ENCODE data around the gene NOC2L. TPM values are rescaled to one million over a fixed set of nuclear protein-coding genes. Genes with fewer than 3 reads are reported as not detected.

NOC2L gene
- total and polyA plus RNA-seq, 9 of the 15 experiments (the other 6 are each of a cell fraction or from before 2014, with no cell fraction given): 4.0 to 410 (median 200) TPM

- H3K9me3 ChIP-seq (replicated peaks; ENCODE audit: control insufficient read depth, insufficient read depth, low read depth, low read length): no peaks in the 10 kb centered on the region
- DNase-seq (ENCODE audit: extremely low read depth in 1 of 4, low spot score in 3 of 4) (no peak), ATAC-seq (no peak), FAIRE-seq (no peak)
- no peaks in the 10 kb centered on the region for H3K9me1 ChIP-seq (ENCODE audit: control insufficient read depth, insufficient read depth, low read length)
- no peak overlapping the region for H3K9ac ChIP-seq (ENCODE audit: insufficient read depth in 1 of 2, low read depth in 2 of 2, low read length in 2 of 2)
- H2AFZ ChIP-seq (ENCODE audit: low read depth, low read length): no peak overlapping the region
- no peaks in the 10 kb centered on the region for H3K36me3 ChIP-seq (ENCODE audit: control insufficient read depth, insufficient read depth, low read length)
- no peak overlapping the region for H3K27ac ChIP-seq (ENCODE audit: extremely low read depth, low read depth, low read length)
- ChIA-PET POLR2A (interaction anchor here (1.1 to 1.4 kb wide), 2 partner anchors 11 to 12 kb away, joined by 4 to 7 read pairs; partner anchors contain the start of gene PERM1), CTCF (ENCODE audit: low intra/inter-chr PET ratio) (no interaction called here)
- intact Hi-C loops (cut with micrococcal nuclease) (no loop called here), in situ Hi-C loops (cut with MboI) (no loop called here)
- BruUV-seq (replicated peaks): no TSS peak
- H3K27me3 ChIP-seq (ENCODE audit: control insufficient read depth in 2 of 2, insufficient read depth in 2 of 2, low read length in 2 of 2): peaks cover 11 to 18% of the 10 kb centered on the region in 2 experiments; a peak in 4 of 5 replicates
- no peaks in the 10 kb centered on the region for H3K79me2 ChIP-seq (ENCODE audit: control insufficient read depth, insufficient read depth, low read length)
- H3K4me3 ChIP-seq: no peak overlapping the region
- H3K4me2 ChIP-seq (ENCODE audit: insufficient read depth, low read length): no peak overlapping the region
- 41% methylated on average over 6 of the region's 7 CpGs for WGBS (ENCODE audit: insufficient coverage, low coverage, missing lambda C conversion rate)
- no peak for TF ChIP-seq ELF4 (CRISPR knock-in tag; IDR thresholded peaks at IDR 0.05)
- TF ChIP-seq POLR2A (conservative IDR thresholded peaks at IDR 0.05): no peak
- TF ChIP-seq BCL6 (CRISPR knock-in tag; IDR thresholded peaks at IDR 0.05): no peak
- no peak for TF ChIP-seq ZNF146 (CRISPR knock-in tag; IDR thresholded peaks at IDR 0.05; ENCODE audit: unreplicated experiment)
- no peak for TF ChIP-seq GTF3C2 (IDR thresholded peaks at IDR 0.05; ENCODE audit: borderline replicate concordance, extremely low read depth, insufficient read length)
- no peak for TF ChIP-seq DNMT1 (IDR thresholded peaks at IDR 0.05)
- no peak for TF ChIP-seq FOS (IDR thresholded peaks at IDR 0.05; ENCODE audit: extremely low read depth, insufficient read length)
- TF ChIP-seq ZNF655 (CRISPR knock-in tag; IDR thresholded peaks at IDR 0.05): no peak
- no peak for TF ChIP-seq THRA (IDR thresholded peaks at IDR 0.05)
- no peak for TF ChIP-seq KLF1 (tag; IDR thresholded peaks at IDR 0.05)
- no peak for TF ChIP-seq ELK1 (CRISPR knock-in tag; IDR thresholded peaks at IDR 0.05)
- TF ChIP-seq NCOA4 (IDR thresholded peaks at IDR 0.05; ENCODE audit: partially characterized antibody): no peak
- TF ChIP-seq KAT2B (IDR thresholded peaks at IDR 0.05; ENCODE audit: low read depth, low read length): no peak
- TF ChIP-seq ZFPM2 (CRISPR knock-in tag; IDR thresholded peaks at IDR 0.05): no peak
- H4K20me1 ChIP-seq (replicated peaks; ENCODE audit: control insufficient read depth, insufficient read depth, low read length): peaks cover 8% of the 10 kb centered on the region; the same call in 1 of the 2 replicates
- peaks cover 0 to 24% of the 10 kb centered on the region in 2 experiments; a peak in 2 of 5 replicates for H3K4me1 ChIP-seq (replicated peaks in 1 of 2; ENCODE audit: control insufficient read depth in 2 of 2, insufficient read depth in 2 of 2, low read length in 2 of 2)
These were observed 33.3 kb upstream of the NOC2L start for GRCh38 chr1:992362-992761.
